ENCODE measurements around the gene RNF220.

DNA sequence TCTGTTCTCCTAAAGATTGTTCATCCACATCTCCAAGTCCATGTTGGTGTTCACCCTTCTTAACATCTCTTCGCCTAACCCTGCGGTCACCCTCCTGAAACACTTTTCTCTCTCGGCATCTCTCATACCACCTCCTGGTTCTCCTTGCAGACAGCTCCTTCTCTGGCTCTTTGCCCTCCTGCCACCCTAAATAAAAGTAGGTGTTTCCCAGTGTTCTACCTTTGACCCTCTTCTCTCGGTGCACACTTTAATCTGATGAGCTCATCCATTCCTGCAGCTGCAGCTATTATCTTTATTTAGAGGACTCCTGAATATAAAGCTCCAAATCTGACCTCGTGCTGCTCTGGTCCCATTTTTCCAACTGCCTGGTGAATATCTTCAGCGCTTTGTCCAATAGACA is 142.3 kb downstream of the RNF220 start:
- TF ChIP-seq, protein P1, sequence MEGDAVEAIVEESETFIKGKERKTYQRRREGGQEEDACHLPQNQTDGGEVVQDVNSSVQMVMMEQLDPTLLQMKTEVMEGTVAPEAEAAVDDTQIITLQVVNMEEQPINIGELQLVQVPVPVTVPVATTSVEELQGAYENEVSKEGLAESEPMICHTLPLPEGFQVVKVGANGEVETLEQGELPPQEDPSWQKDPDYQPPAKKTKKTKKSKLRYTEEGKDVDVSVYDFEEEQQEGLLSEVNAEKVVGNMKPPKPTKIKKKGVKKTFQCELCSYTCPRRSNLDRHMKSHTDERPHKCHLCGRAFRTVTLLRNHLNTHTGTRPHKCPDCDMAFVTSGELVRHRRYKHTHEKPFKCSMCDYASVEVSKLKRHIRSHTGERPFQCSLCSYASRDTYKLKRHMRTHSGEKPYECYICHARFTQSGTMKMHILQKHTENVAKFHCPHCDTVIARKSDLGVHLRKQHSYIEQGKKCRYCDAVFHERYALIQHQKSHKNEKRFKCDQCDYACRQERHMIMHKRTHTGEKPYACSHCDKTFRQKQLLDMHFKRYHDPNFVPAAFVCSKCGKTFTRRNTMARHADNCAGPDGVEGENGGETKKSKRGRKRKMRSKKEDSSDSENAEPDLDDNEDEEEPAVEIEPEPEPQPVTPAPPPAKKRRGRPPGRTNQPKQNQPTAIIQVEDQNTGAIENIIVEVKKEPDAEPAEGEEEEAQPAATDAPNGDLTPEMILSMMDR (IDR thresholded peaks at IDR 0.05): no peak
- no peak for TF ChIP-seq POLR2A (IDR thresholded peaks at IDR 0.05)

Data from heart left ventricle (tissue), 13 donors.